Esophagus muscularis mucosa (tissue), 4 donors: ENCODE data around the gene KRTAP3-3. TPM values are rescaled to one million over a fixed set of nuclear protein-coding genes. Genes with fewer than 3 reads are reported as not detected.

Source experiments
- DNase-seq: peaks from one replicate; pipeline ENCODE4 v3.0.0-alpha.2; 2017; ENCODE audit errors: extremely low spot score
- H3K27ac ChIP-seq, 4 donors: fragments of 200-600 bp; sonication (generic); replicated peaks in 1 of 4; 1 replicate in 3 of 4; 2 replicates in 1 of 4; pipeline ENCODE4 v1.5.1; 2016 to 2019; ENCODE audit warnings: mild to moderate bottlenecking in 1 of 4
- H3K27me3 ChIP-seq, 4 donors: fragments of 200-600 bp; sonication (generic); one replicate each; pipeline versions ENCODE4 v1.5.1 to v1.6.0; 2016 to 2019
- H3K36me3 ChIP-seq, 4 donors: fragments of 200-600 bp; sonication (generic); one replicate each; pipeline ENCODE4 v1.5.1; 2016 to 2019
- H3K4me1 ChIP-seq, 4 donors: fragments of 200-600 bp; sonication (generic); one replicate each; pipeline ENCODE4 v1.5.1; 2016 to 2019
- H3K4me3 ChIP-seq, 4 donors: fragments of 200-600 bp; sonication (generic); 1 replicate in 2 of 4; 2 replicates in 2 of 4; pipeline ENCODE4 v1.5.1; 2016 to 2019; ENCODE audit warnings: mild to moderate bottlenecking in 4 of 4, moderate library complexity in 1 of 4
- H3K9me3 ChIP-seq, 4 donors: fragments of 200-600 bp; sonication (generic); 1 replicate in 3 of 4; 2 replicates in 1 of 4; pipeline ENCODE4 v1.5.1; 2016 to 2019
- CTCF ChIP-seq, 3 experiments: fragments of 200-600 bp in 2 of 3; fragments of 450-650 bp in 1 of 3; sonication (generic) in 2 of 3; IDR thresholded peaks; one replicate each; pipeline ENCODE4 v1.5.1; 2017 to 2019; ENCODE audit warnings: antibody characterized with exemption in 3 of 3, mild to moderate bottlenecking in 2 of 3, moderate library complexity in 1 of 3
- EP300 ChIP-seq: sonication (generic); formaldehyde crosslinking; IDR thresholded peaks from one replicate; pipeline ENCODE4 v1.6.1; 2017; ENCODE audit warnings: antibody characterized with exemption
- POLR2A ChIP-seq: fragments of 450-650 bp; IDR thresholded peaks from one replicate; pipeline ENCODE4 v1.6.1; 2017; ENCODE audit warnings: antibody characterized with exemption, moderate library complexity, mild to moderate bottlenecking, low read depth
- POLR2AphosphoS5 ChIP-seq, 2 donors: sonication (generic); formaldehyde crosslinking; IDR thresholded peaks; one replicate each; pipeline ENCODE4 v1.6.1; 2017; ENCODE audit warnings: antibody characterized with exemption in 2 of 2
- WGBS: methylation state at CpG from one replicate; pipeline ENCODE4 v1.1.5; 2018; 5-methylcytosine and 5-hydroxymethylcytosine counted together
- intact Hi-C: fragments of 100-400 bp; cut with DNase I; formaldehyde crosslinking; loops from one replicate; pipeline ENCODE4 v1.15.1; 2023
- total RNA-seq, 4 donors: library from RNA; depleted of rRNA; stranded (reverse); fragments of >200 nt; gene quantifications; one replicate each; pipeline versions ENCODE4 v1.1.0 to v1.2.1, GENCODE V29; 2016

The KRTAP3-3 gene
- total RNA-seq, 4 donors from 2014 or later = not detected

- Histone ChIP-seq H3K4me1 (no peaks in the 10 kb centered on the region), H3K9me3 (no peaks in the 10 kb centered on the region), H3K4me3 (no peak overlapping the region), H3K36me3 (no peaks in the 10 kb centered on the region), H3K27ac (no peak overlapping the region), H3K27me3 (peaks cover 0 to 9% (median 0%) of the 10 kb centered on the region in 4 donors)
- TF ChIP-seq POLR2AphosphoS5 (IDR thresholded peaks at IDR 0.05) (no peak), EP300 (no peak)
- DNase-seq = no peak
- intact Hi-C loops = no loop called here
- 72% methylated on average over 10 of the region's 10 CpGs for WGBS
These were observed 33.8 kb downstream of the KRTAP3-3 start for GRCh38 chr17:40960144-40960543.

GRCh38 chr17:40958086-40958953, 35.6 kb downstream of the KRTAP3-3 start:
- no peak for TF ChIP-seq POLR2A
- TF ChIP-seq POLR2AphosphoS5 (IDR thresholded peaks at IDR 0.05) = no peak
- TF ChIP-seq CTCF (IDR thresholded peaks at IDR 0.05) = no peak
- no peak for TF ChIP-seq EP300
- intact Hi-C loops = no loop called here
- Histone ChIP-seq H3K27ac (no peak overlapping the region), H3K36me3 (no peaks in the 10 kb centered on the region), H3K4me3 (no peak overlapping the region), H3K27me3 (peaks cover 0 to 9% (median 0%) of the 10 kb centered on the region in 4 donors), H3K4me1 (peaks cover 0 to under 1% (median under 1%) of the 10 kb centered on the region in 4 donors), H3K9me3 (no peaks in the 10 kb centered on the region)
- WGBS = 75% methylated on average over 12 of the region's 12 CpGs
- DNase-seq = no peak

- WGBS = 83% methylated on average over 8 of the region's 8 CpGs
- Histone ChIP-seq H3K4me3 (no peak overlapping the region), H3K27me3 (peaks cover 0 to 9% (median 0%) of the 10 kb centered on the region in 4 donors), H3K4me1 (peaks cover 0 to 14% (median 10%) of the 10 kb centered on the region in 4 donors), H3K27ac (no peak overlapping the region), H3K36me3 (no peaks in the 10 kb centered on the region), H3K9me3 (no peaks in the 10 kb centered on the region)
- intact Hi-C loops = no loop called here
- no peak for TF ChIP-seq CTCF (IDR thresholded peaks at IDR 0.05)
- TF ChIP-seq EP300 = no peak
- no peak for TF ChIP-seq POLR2AphosphoS5 (IDR thresholded peaks at IDR 0.05)
- TF ChIP-seq POLR2A = no peak
- no peak for DNase-seq
These were observed 37.3 kb downstream of the KRTAP3-3 start for GRCh38 chr17:40956401-40957254.

- 77% methylated on average over 2 of the region's 2 CpGs for WGBS
These were observed 40.1 kb downstream of the KRTAP3-3 start for GRCh38 chr17:40953881-40954280.

More at GRCh38 chr17:40953881-40954280, 40.1 kb downstream of the KRTAP3-3 start:
- no peaks in the 10 kb centered on the region for H3K36me3 ChIP-seq
- intact Hi-C loops = no loop called here
- peaks cover 0 to 14% (median 12%) of the 10 kb centered on the region in 4 donors for H3K4me1 ChIP-seq
- no peak for TF ChIP-seq POLR2AphosphoS5 (IDR thresholded peaks at IDR 0.05)
- no peak for TF ChIP-seq POLR2A
- TF ChIP-seq CTCF (IDR thresholded peaks at IDR 0.05) = no peak
- TF ChIP-seq EP300 = no peak
- no peak overlapping the region for H3K4me3 ChIP-seq
- peaks cover 0 to 11% (median 3%) of the 10 kb centered on the region in 4 donors for H3K27me3 ChIP-seq
- no peak for DNase-seq
- H3K27ac ChIP-seq = no peak overlapping the region
- H3K9me3 ChIP-seq = no peaks in the 10 kb centered on the region
